Inferior parietal cortex (tissue), 1 donor: ENCODE data around the gene MRGPRF.

Source experiments
- DNase-seq: peaks from one replicate; pipeline ENCODE4 v3.0.0-alpha.2; 2016; ENCODE audit errors: extremely low spot score

The MRGPRF gene

GRCh38 chr11:68963779-68964178 is 49.3 kb downstream of the MRGPRF start:
- DNase-seq: no peak

DNA sequence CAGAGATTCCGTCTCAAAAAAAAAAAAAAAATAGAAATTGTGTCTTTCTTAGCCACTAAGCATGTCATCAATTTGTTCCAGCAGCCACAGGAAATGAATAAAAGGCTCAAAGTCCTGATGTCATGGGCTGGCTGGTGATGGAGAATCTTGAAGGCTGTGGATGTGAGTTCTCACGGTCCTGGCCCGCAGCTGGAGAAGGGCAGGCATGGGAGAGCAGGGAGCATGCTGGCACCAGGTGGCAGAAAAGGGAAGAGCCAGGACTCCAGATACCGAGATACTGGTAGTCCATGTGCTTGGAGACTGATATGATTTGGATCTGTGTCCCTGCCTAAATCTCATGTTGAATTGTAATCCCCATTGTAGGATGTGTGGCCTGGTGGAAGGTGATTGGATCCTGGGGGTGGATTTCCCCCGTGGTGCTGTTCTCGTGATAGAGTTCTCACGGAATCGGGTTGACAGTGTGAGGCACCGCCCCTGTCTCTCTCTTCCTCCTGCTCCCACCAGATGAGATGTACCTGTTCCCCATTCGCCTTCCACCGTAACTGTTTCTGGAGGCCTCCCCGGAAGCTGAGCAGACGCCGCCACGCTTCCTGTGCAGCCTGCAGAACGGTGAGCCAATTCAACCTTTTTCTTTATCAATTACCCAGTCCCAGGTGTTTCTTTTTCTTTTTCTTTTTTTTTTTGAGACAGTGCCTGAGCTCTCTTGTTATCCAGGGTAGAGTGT is 50.4 kb downstream of the MRGPRF start:
- DNase-seq: no peak

- DNase-seq: no peak
These were observed 51.8 kb downstream of the MRGPRF start for GRCh38 chr11:68961245-68961644.

- DNase-seq: no peak
These were observed 52.6 kb downstream of the MRGPRF start for GRCh38 chr11:68960294-68961071.

GRCh38 chr11:68959465-68960293 is 53.4 kb downstream of the MRGPRF start:
- DNase-seq: no peak

DNA sequence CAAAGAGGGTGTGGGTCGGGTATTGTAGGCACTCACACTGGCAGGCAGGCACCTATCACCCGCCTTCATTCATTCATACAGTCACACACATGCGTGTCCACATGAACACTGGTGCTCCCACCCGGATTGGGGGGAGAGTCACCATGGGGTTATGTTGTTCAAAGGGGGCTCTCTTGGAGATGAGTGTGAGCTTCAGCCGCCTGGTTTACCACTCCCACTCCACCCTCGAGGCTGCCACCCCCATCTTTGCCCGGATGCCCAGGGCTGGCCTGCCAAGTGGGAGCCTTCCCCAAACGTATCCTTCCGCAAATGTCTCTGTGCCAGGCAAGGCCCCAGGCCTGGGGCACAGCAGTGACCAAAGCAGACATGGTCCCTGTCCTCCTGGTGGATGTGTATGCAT is 54.8 kb downstream of the MRGPRF start:
- no peak for DNase-seq

DNA sequence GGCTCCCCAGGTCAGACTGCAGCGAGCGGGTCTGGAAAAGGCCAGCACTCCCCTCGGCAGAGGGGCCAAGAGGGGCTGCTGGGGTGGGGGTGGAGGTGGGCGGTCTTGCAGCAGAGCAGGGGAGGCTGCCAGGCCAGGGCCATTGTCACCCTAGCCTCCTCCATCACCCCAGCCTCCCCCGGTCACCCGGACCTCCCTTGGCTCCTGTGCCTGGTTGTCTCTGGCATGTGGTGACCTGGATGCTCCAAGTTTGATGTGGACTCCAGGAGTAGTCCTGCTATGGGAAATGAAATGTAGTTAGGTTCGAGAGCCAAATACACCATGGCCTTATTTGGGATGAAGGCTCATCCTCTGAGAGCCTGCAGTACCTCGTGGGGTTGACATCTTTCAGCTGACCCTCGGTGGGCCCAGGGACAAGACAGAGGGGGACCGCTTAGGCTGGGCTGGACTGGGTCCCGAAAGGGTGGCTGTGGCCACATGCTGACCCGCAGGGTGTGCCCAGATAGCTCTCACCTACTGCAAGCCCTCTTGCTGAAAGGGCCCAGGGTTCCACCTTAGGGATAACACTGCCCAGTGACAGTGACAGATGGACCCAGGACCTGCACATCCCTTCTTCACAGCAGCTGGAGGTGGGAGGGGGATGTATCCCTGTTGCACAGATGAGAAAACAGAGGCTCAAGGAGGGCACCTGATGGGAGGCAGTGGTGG is 56.3 kb downstream of the MRGPRF start:
- DNase-seq: no peak

- DNase-seq: no peak
These were observed 56.9 kb downstream of the MRGPRF start for GRCh38 chr11:68956142-68956541.

- no peak for DNase-seq
These were observed 57.5 kb downstream of the MRGPRF start for GRCh38 chr11:68955607-68955958.

GRCh38 chr11:68954836-68955606 is 58.0 kb downstream of the MRGPRF start:
- no peak for DNase-seq
